Endodermal cell (in vitro differentiated cells): ENCODE data around the gene KIF4B. TPM values are rescaled to one million over a fixed set of nuclear protein-coding genes. Genes with fewer than 3 reads are reported as not detected.

Experiments
- DNase-seq: peaks from one replicate; pipeline ENCODE4 v3.0.0-alpha.2; 2017
- H3K27ac ChIP-seq: 2 replicates; pipeline ENCODE4 v1.5.1; 2013; ENCODE audit warnings: mild to moderate bottlenecking, low read depth, low read length, moderate library complexity
- H3K27me3 ChIP-seq: 2 replicates; pipeline ENCODE4 v1.6.1; 2013; ENCODE audit warnings: mild to moderate bottlenecking, low read length, moderate library complexity; ENCODE audit not compliant: insufficient read depth, control insufficient read depth, poor library complexity, severe bottlenecking
- H3K36me3 ChIP-seq: 2 replicates; pipeline ENCODE4 v1.7.0; 2013; ENCODE audit warnings: mild to moderate bottlenecking, low read length, moderate library complexity; ENCODE audit not compliant: control insufficient read depth, insufficient read depth
- H3K4me1 ChIP-seq: one replicate; pipeline ENCODE4 v1.7.0; 2013; ENCODE audit warnings: low read length; ENCODE audit not compliant: control insufficient read depth, insufficient read depth
- H3K4me3 ChIP-seq: 2 replicates; pipeline ENCODE4 v1.5.1; 2013; ENCODE audit warnings: mild to moderate bottlenecking, low read length, moderate library complexity
- H3K9ac ChIP-seq: 2 replicates; pipeline ENCODE4 v1.6.1; 2013; ENCODE audit warnings: mild to moderate bottlenecking, low read length, moderate library complexity; ENCODE audit not compliant: poor library complexity, severe bottlenecking; ENCODE audit errors: extremely low read depth
- H3K9me3 ChIP-seq: 2 replicates; pipeline ENCODE4 v1.6.1; 2013; ENCODE audit warnings: mild to moderate bottlenecking, low read length, moderate library complexity; ENCODE audit not compliant: control insufficient read depth
- H3K27ac Mint-ChIP-seq: 2 replicates; pipeline ENCODE4 v1.8.0; 2020; ENCODE audit warnings: mixed read lengths
- H3K27me3 Mint-ChIP-seq: 2 replicates; pipeline ENCODE4 v1.8.0; 2021; ENCODE audit warnings: mild to moderate bottlenecking, mixed read lengths; ENCODE audit not compliant: insufficient read depth
- H3K36me3 Mint-ChIP-seq: 2 replicates; pipeline ENCODE4 v1.8.0; 2020; ENCODE audit warnings: low read depth, mixed read lengths
- H3K4me1 Mint-ChIP-seq: 2 replicates; pipeline ENCODE4 v1.8.0; 2020; ENCODE audit warnings: mixed read lengths
- H3K4me3 Mint-ChIP-seq: 2 replicates; pipeline ENCODE4 v1.8.0; 2020; ENCODE audit warnings: mild to moderate bottlenecking, moderate library complexity, mixed read lengths
- H3K9me3 Mint-ChIP-seq: 2 replicates; pipeline ENCODE4 v1.8.0; 2020; ENCODE audit warnings: mild to moderate bottlenecking, mixed read lengths
- WGBS, 2 experiments: methylation state at CpG; one replicate each; pipeline versions ENCODE4 v1.1.5 to v1.1.7; 2013; ENCODE audit warnings: missing lambda C conversion rate in 2 of 2, mixed read lengths in 1 of 2; ENCODE audit not compliant: insufficient coverage in 1 of 2, insufficient read length in 1 of 2; 5-methylcytosine and 5-hydroxymethylcytosine counted together
- total RNA-seq, 2 donors: library from RNA; stranded (reverse); fragmentation: NEBNext Ultra II Directional in 1 of 2; extraction: Animal tissue kit (Norgen Biotek cat#: 25700) in 1 of 2; gene quantifications; 2 replicates in 1 of 2; 3 replicates in 1 of 2; pipeline ENCODE4 v1.2.1, GENCODE V29; 2021
- TF ChIP-seq, protein P1 (sequence below): fragments of 200-600 bp; sonication (generic); conservative IDR thresholded peaks from 2 replicates; pipeline ENCODE4 v1.5.0; 2021; ENCODE audit warnings: antibody characterized with exemption, mild to moderate bottlenecking

Gene KIF4B
- total RNA-seq, 2 donors from 2014 or later, result 0.18 TPM; not detected in 1

- Mint-ChIP-seq H3K27ac (no peak overlapping the region), H3K27me3 (peaks cover 23% of the 10 kb centered on the region), H3K4me3 (no peak overlapping the region), H3K4me1 (no peaks in the 10 kb centered on the region), H3K36me3 (no peaks in the 10 kb centered on the region), H3K9me3 (peaks cover 7% of the 10 kb centered on the region)
- no peaks in the 10 kb centered on the region for H3K36me3 ChIP-seq
- 75 to 100% methylated on average over 1 to 2 of the region's 2 CpGs for WGBS, 2 experiments
- H3K27me3 ChIP-seq, result no peaks in the 10 kb centered on the region
- no peak overlapping the region for H3K4me3 ChIP-seq
- H3K9ac ChIP-seq, result no peak overlapping the region
- no peak overlapping the region for H3K27ac ChIP-seq
- H3K4me1 ChIP-seq, result no peaks in the 10 kb centered on the region
- peaks cover 6% of the 10 kb centered on the region for H3K9me3 ChIP-seq
- TF ChIP-seq, protein P1, sequence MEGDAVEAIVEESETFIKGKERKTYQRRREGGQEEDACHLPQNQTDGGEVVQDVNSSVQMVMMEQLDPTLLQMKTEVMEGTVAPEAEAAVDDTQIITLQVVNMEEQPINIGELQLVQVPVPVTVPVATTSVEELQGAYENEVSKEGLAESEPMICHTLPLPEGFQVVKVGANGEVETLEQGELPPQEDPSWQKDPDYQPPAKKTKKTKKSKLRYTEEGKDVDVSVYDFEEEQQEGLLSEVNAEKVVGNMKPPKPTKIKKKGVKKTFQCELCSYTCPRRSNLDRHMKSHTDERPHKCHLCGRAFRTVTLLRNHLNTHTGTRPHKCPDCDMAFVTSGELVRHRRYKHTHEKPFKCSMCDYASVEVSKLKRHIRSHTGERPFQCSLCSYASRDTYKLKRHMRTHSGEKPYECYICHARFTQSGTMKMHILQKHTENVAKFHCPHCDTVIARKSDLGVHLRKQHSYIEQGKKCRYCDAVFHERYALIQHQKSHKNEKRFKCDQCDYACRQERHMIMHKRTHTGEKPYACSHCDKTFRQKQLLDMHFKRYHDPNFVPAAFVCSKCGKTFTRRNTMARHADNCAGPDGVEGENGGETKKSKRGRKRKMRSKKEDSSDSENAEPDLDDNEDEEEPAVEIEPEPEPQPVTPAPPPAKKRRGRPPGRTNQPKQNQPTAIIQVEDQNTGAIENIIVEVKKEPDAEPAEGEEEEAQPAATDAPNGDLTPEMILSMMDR, result no peak
- no peak for DNase-seq
These were observed 4.1 kb downstream of the KIF4B start for GRCh38 chr5:155017610-155018009.

- no peak overlapping the region for H3K27ac Mint-ChIP-seq
- H3K36me3 ChIP-seq, result no peaks in the 10 kb centered on the region
- WGBS, 2 experiments, result 82 to 90% methylated on average over 2 to 17 of the region's 17 CpGs
- H3K36me3 Mint-ChIP-seq, result no peaks in the 10 kb centered on the region
- no peak overlapping the region for H3K4me3 Mint-ChIP-seq
- peaks cover 6% of the 10 kb centered on the region for H3K9me3 ChIP-seq
- DNase-seq, result no peak
- TF ChIP-seq, protein P1, result no peak
- H3K4me1 ChIP-seq, result no peaks in the 10 kb centered on the region
- H3K27me3 ChIP-seq, result no peaks in the 10 kb centered on the region
- peaks cover 21% of the 10 kb centered on the region for H3K27me3 Mint-ChIP-seq
- no peaks in the 10 kb centered on the region for H3K4me1 Mint-ChIP-seq
- H3K9me3 Mint-ChIP-seq, result peaks cover 7% of the 10 kb centered on the region
- H3K27ac ChIP-seq, result no peak overlapping the region
- no peak overlapping the region for H3K4me3 ChIP-seq
- H3K9ac ChIP-seq, result no peak overlapping the region
These were observed 6.2 kb downstream of the KIF4B start for GRCh38 chr5:155019601-155020226.

GRCh38 chr5:155021842-155022241, 8.3 kb downstream of the KIF4B start:
- no peaks in the 10 kb centered on the region for H3K36me3 ChIP-seq

More at GRCh38 chr5:155021842-155022241, 8.3 kb downstream of the KIF4B start:
- H3K4me1 ChIP-seq, result no peaks in the 10 kb centered on the region
- Mint-ChIP-seq H3K4me3 (no peak overlapping the region), H3K4me1 (no peaks in the 10 kb centered on the region), H3K9me3 (peaks cover 7% of the 10 kb centered on the region), H3K36me3 (no peaks in the 10 kb centered on the region), H3K27ac (no peak overlapping the region), H3K27me3 (peaks cover 6% of the 10 kb centered on the region)
- H3K27me3 ChIP-seq, result no peaks in the 10 kb centered on the region
- DNase-seq, result no peak
- H3K27ac ChIP-seq, result no peak overlapping the region
- 89 to 95% methylated on average over 2 to 5 of the region's 5 CpGs for WGBS, 2 experiments
- TF ChIP-seq, protein P1, result no peak
- peaks cover 6% of the 10 kb centered on the region for H3K9me3 ChIP-seq
- H3K9ac ChIP-seq, result no peak overlapping the region
- no peak overlapping the region for H3K4me3 ChIP-seq
